Measurements from ENCODE around the gene SCIMP.
"Not testable (repeated sequence)": the region's sequence is repeated elsewhere in the genome, so short reads cannot be mapped to it uniquely, and the experiment has no call there.

SCIMP gene

GRCh38 chr17:5234645-5235576, at the start of gene SCIMP:
SCIMP (minus strand) TSS chr17:5234860; CDS start chr17:5234755, 105 bp downstream.
- DNase-seq, result no peak

GRCh38 chr17:5283571-5284315, 49.1 kb upstream of the SCIMP start:
- no peak for DNase-seq

GRCh38 chr17:5282642-5283217, 48.1 kb upstream of the SCIMP start:
- DNase-seq, result peak; percentile 48

GRCh38 chr17:5281814-5282641, 47.4 kb upstream of the SCIMP start, which contains the start of gene RABEP1:
RABEP1 (plus strand) TSS chr17:5282284; CDS start chr17:5282487, 203 bp downstream.
- DNase-seq, result peak; percentile 96

GRCh38 chr17:5272322-5272721, 37.7 kb upstream of the SCIMP start:
- peak; percentile 20 for DNase-seq

GRCh38 chr17:5269241-5269960, 34.7 kb upstream of the SCIMP start:
- no peak for DNase-seq

GRCh38 chr17:5264893-5265292, 30.2 kb upstream of the SCIMP start:
- no peak for DNase-seq

- DNase-seq, result no peak
Measured at GRCh38 chr17:5263441-5263840, 28.8 kb upstream of the SCIMP start.

GRCh38 chr17:5262416-5262991, 27.8 kb upstream of the SCIMP start:
- no peak for DNase-seq

GRCh38 chr17:5260542-5260941, 25.9 kb upstream of the SCIMP start:
- no peak for DNase-seq

GRCh38 chr17:5257124-5257523, 22.5 kb upstream of the SCIMP start:
- no peak for DNase-seq

- DNase-seq, result no peak
Measured at GRCh38 chr17:5254903-5255521, 20.4 kb upstream of the SCIMP start.

GRCh38 chr17:5254414-5254813, 19.8 kb upstream of the SCIMP start:
- no peak for DNase-seq

GRCh38 chr17:5249615-5250014, 15.0 kb upstream of the SCIMP start:
- peak; percentile 74 for DNase-seq

GRCh38 chr17:5248821-5249479, 14.3 kb upstream of the SCIMP start:
- no peak for DNase-seq

- DNase-seq, result no peak
Measured at GRCh38 chr17:5247621-5248020, 13.0 kb upstream of the SCIMP start.

- no peak for DNase-seq
Measured at GRCh38 chr17:5241861-5242671, 7.4 kb upstream of the SCIMP start.

- not testable (repeated sequence) for DNase-seq
Measured at GRCh38 chr17:5239769-5240168, 5.1 kb upstream of the SCIMP start.

- DNase-seq, result no peak
Measured at GRCh38 chr17:5238333-5238732, 3.7 kb upstream of the SCIMP start.

Data from activated CD4-positive, alpha-beta T cell treated with anti-CD3 and anti-CD28 coated beads, Interleukin-2, Interleukin-6, amounts not matched to agents 100 ng/mL and 50 ng/mL, durations not matched to agents 16 hours and 8 hours (primary cell).